GM21786 (cell line): ENCODE results near the gene DNTT.
A peak's percentile ranks its signal among the peaks of the same experiment; 100 is the strongest.

Experiments
- ATAC-seq: cut with Tn5 transposase; IDR thresholded peaks from one replicate; pipeline ENCODE4 v1.9.1; 2021; ENCODE audit not compliant: unreplicated experiment

The DNTT gene

DNA sequence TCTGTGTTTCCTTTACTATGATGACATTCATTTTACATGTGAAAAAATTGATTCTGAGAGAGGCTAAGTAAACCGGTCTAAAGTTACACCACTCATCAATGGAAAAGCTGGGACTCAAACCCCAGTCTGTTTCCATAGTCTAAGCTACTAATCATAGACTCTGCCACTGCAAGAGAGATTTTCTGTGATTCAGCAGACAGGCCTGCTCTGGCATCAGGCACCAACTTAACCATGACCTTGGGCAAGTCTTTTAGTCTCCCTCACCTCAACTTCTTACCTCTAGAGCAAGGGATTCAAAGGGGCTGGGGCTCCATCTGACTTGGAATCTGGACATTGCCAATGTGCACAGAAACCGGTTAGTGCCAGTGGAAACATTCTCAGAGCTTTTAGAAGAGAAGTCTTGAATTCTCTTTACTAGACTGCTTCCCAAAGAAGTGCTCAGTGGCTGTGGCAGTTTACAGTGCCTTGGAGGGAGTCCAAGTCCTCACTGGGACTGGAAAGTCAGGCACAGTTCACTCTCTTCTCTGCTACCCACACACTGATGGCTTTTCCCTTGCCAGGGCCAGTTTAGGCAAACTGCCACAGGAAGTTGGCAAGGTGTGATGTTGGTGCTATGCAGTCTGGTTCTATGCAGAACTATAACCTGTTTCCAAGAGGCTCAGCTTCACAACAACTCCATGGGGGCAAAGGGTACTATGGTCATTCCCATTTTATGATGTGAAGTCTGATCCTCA lies 28.4 kb upstream of the DNTT start:
- ATAC-seq, result no peak

DNA sequence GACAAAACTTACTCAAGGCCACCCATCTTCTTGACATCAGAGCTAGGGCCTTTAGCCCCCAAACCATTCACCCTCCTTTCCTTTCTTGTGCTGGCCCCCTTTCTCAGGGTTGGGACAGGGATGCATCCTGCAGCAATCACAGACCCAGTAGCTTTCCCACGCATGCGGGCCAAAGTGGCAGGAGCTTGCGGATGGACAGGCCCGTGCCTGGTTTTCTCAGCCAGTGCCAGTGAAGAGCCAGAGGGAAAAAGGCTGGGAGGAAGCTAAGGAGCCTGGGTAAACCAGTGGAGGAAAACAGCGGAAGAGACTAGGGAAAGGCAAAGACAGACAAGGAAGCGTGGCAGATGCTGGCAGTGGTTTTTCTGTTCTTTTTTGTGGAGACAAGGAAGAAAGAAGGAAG lies 27.8 kb upstream of the DNTT start:
- no peak for ATAC-seq

DNA sequence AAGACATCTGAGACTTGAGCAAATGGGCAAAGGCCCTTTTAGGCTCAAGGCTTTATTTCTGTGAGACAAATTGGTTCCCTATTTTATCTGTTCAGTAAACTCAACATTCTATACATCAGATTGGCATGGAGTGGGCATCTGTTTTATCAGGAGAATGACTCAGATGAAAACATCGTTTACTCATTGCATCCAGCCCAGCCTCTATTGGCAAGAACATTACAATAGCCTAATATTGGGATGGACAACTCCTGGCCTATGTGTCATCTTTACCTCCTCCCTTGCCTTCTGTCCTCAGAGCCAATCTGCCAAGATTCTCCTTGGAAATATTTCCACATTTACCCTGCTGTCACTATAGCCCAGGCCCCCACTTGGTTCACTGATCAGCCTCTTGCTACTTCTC lies 27.4 kb upstream of the DNTT start:
- no peak for ATAC-seq

DNA sequence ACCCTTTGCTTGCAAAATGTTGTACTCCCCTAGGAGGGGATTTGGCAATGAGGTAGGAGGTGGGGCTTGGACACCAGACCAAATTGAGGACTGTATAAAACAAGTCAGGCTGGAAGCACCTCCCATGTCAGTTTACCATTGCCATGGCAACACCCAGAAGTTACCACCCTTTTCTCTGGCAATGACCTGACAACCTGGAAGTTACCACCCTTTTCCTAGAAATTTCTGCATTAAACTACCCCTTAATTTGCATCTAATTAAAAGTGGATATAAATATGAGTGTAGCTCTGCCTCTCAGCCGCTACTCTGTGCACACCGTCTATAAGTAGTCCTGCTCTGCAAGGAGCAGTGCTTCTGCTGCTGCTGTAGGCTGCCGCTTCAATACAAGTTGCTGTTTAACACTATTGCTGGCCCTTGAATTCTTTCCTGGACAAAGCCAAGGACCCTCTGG lies 25.0 kb upstream of the DNTT start:
- ATAC-seq, result no peak

DNA sequence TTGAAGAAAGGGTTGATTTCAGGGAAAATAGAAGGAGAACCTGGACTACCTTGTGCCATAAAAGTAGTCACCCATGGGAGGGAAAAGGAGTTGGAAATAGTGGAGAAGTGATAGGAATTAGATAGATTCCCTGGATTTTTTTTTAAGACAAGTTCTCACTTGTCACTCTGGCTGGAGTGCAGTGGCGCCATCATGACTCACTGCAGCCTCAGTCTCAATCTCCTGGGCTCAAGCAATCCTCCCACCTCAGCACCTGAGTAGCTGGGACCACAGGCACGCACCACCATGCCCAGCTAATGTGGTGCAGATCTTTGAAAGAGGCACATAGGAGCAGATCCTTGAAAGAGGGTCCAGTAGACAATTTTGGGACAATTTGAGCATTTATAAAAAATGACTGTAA lies 23.4 kb upstream of the DNTT start:
- no peak for ATAC-seq

DNA sequence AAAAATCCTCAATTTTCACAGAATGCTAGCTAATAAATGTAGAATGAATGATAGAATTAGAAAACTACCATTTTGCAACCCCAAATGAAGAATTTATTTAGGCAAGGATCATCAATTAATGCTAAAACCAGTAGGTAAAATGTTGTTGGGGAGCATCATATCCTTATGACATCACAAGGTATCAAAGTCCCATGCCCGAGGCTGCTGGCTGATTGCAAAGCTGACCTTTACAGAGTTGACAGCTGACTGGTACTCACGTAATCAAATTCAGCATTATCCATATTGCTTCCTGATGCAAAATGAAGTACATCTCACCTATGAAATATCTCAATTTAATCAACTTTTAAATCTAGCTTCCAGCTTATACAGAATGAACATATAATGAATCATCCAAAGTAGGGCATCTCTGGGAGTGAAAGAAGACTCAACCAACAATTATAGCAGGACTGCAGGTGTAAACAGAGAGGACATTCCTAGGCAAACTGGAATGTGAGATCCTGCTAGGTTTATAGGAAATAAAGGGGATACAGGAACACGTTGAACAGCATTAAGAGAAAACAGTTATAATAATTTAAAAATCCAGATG lies 22.7 kb upstream of the DNTT start:
- ATAC-seq, result no peak

DNA sequence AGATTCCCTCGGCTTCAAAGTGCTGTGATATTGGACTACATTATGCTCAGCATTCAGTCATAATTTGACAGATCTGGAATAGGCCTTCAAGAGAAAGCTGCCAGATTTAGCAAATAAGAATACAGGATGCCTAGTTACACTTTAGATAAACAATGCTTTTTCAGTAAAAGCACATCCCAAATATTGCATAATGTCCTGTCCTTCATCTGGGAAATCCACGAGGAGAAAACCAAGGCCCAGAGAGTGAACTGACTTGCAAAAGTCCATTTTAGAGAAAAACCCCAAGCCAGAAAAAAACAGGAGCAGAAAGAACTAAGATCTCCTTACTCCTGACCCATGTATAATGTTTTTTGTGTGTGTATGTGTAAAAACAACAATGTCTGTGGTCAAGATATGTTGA lies 20.9 kb upstream of the DNTT start:
- no peak for ATAC-seq

DNA sequence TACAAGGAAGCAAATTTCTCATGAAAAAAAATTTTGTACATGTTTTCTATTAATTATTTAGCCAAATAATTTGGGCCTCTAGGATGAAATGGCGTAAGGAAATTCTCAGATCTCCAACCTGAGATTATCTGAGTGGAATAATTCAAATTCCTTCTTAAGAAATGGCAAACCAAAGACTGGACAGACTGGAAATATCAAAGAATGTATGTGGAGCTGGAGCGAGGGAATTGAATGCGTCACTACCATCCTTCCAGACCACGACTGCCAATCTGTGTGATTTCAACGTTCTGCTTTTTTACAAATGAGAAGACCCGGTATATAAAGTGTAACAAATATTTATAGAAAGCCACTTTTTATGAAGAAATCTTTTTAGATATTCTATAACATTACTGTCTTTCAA lies 20.5 kb upstream of the DNTT start:
- no peak for ATAC-seq

DNA sequence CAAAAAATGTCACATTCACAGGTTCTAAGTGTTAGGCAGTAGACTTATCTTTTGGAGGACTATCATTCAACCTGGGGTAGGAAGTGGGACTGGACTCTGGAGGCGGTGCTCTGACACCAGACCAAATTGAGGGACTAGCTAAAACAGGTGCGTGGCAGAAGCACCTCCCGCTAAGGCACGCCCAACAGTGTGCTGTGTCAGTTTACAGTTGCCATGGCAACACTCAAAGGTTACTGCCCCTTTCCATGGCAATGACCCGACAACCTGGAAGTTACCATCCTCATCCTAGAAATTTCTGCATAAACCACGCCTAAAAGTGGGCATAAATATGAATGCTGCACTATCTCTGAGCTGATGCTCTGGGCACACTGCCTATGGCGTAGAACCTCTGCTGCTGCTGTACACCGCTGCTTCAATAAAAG lies 18.9 kb upstream of the DNTT start:
- no peak for ATAC-seq

DNA sequence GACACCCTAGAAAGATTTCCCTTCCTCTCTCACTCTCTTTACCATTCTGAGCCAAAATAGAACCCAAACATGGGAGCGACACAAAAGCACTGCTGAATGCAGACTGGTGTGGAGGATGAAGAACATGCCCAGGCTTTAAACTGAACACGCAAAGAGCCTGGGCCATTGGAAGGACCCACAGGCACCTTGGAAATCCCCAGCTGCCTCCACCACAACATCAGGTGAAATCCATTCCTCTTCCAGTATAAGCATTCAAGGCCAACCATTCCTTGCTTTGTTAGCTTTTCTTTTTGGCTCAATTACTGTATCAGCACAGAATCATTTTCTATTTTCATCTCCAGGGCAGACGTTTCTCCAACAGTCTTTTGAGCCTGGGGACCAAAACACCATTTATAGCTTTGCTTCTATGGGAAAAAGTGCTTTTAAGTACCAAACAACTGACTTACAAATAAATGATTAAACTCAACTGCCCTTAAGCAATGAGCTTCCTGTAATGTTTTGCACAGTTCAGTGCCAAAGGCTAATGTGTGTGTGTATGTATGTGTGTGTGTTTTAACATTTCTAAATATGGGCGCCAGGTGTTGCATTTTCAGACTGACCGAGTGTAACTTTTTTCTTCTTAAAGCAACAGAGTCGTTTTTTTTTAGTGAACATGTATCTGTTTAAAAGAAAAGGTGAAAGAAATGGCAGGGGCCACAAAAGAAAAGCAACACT lies 16.7 kb upstream of the DNTT start:
- ATAC-seq, result peak; percentile 60

DNA sequence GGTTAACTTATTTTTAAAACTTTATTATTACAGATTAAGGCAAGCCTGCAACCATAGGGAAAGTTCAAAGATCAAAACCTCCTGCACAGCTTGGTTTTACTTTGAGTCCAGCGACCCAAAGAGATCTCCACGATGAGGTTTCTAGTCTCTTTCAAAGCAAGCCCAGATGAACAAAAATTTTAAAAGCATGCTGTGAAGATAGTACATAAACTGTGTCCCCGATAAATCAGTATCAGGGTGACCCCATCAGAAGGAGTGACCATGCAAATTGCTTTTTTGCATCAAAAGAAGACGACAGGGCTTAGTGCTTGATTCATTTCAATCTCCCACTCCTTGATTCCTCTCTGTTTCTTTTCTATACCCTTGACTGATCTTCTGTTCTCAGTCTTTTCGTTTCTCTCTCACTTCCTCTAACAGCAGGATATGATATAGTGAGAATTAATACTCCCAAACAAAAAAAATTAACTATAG lies 16.0 kb upstream of the DNTT start:
- ATAC-seq, result peak; percentile 67

DNA sequence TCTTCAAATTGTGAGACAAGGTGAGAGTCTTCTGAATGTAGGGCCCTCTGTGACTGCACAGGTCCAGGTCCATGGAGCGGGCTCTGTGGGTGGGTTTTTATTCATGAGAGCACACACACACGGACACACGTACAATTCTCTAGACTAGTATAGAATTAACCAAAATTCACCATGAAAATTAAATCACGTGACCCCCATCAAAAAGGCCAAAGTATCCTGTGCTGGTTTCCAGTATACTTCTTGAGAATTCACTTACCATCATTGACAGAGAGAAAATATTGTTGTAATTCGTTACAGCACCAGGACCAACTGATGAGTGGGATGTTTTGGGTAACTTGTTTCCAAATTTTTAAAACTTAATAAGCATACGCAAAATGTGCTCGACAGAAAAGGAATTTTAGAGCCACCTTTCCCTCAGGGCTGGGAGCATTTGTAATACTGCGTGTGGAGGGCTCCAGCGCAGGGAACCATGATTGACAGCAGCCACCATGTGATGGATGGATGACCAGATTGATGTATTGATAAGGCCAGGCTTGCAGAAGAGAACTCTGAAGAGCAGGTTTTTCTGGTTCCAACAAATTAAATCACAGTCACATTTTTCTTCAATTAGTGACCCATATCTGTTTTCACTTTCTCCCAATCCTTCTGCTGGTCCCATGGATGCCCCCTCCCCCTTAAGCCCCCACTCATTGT lies 14.9 kb upstream of the DNTT start:
- no peak for ATAC-seq

DNA sequence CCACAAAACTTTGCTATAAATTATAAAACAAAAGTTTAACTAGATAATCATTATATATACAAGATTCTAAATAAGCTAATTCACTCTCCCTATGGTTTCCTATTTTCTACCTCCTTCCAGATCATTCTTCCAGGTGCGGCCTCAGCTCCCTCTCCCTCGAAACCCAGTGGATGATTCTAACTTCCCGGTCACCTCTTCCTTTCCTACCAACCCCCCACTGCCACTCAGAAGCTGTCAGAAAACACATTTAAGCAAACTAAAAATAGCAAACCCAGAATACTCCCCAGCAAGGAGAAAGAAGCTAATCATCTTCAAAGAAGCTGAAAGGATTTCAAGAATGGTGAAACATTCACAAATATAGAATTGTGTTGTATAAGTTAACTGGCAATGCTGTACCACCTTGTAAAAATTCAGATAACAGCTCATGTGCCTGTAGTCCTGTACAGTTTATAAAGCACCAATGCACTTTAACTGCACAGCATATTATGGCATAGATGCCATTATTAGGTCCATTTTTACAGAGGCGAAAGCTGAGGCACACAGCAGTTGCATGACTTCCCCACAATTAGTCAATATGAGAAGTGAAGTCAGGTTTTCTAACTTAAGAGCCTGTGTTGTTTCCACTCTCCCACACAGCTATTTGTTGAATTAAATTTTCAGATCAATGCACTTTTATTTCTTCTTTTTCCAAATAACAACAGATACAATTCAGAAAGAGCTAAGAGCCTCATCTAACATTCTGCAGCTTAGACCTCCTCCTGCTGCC lies 13.7 kb upstream of the DNTT start:
- no peak for ATAC-seq

DNA sequence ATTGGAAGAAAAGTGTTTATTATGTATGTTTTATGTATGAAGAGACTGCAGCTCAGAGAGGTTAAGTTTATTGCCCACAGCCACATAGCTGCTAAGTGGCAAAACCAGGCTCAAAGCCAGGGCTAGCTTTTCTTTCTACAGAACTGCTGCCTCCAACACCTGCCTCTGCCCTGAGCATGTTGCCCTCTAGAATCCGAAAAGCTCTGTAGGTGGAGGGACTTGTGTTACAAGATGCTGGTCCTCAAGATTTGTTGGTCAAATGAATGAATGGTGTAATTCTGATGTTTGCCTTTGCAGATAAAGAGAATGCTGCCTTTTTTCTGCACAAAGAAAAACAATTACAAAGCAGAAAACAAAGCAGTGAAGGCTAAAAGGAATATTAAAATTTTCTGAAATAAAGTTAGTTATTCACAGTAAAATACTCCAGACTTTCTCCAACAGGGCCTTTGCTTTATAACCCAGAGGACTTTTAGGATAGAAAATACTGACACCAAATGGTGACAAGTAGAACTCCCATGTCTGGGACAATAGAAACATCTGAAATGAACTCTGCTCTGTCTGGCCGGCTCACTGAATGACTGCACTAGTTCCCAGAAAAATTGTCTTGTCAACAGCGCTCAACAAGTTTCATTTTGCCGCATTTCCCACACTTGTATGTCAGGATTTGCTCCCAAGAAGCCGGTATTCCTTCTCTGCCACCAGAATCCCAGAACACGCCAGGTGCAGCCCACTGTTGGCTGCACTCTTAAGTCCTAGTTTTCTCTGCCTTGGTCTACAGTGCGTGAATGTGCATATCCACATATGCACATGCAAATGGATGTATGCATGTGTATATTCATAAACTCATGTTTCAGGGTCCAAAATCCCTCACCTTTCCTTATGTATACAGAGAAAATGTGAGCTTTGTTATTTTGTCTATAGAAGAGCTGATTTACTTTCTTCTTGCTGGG lies 11.0 kb upstream of the DNTT start:
- peak; percentile 45 for ATAC-seq

DNA sequence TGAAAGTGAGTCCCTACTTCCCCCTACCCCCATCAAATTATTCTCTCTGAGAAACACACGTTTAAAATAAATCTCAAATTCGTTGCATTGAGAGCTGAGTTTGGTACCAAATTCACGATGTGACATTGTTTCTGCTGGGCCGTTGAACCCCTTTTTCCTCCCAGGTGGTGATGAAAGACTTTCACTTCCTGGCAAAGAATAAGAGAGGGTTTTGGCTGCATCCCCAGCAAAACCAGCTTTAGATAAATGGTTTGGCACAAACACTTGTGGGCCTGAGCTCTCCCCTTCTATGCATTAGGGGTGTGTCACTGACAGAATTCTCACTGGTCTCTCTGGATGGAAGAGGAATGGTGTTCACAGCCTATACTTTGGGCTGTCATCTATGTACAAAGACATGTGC lies 8.8 kb upstream of the DNTT start:
- no peak for ATAC-seq

DNA sequence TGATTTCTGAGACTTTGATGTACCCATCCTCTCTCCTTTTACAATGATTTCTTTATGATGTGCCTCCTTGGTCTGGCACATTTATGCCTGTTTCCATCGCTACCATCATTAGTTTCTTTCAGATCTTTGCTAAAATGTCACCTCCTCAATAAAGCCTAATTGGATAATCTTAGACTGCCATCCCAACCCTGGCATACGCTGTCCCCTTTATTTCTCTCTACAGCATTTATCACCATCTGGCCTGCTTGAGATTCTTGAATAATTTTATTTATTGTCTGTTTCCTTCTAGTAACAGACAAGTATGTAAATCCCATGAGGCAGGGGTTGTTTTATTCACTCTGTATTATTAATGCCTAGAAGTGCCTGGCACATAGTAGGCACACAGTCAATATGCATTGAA lies 6.7 kb upstream of the DNTT start:
- ATAC-seq, result no peak

DNA sequence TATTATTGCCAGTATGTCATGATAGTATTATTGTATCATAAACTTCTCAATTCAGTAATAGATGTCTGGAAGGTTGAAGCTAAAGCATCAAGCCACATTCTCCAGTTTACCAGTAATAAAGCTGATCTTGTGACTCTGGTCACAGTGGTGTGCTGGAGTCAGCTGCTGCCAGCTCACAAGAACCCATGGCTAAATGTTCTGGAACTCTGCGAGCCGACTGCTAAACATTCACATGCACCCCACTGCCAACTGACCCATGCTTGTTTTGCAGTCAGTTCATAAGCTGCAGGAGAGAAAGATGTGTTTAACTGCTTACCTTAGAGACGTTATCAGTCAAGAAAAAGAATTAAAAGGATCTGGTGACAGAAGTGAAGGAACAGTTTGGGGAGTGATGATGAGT lies 5.9 kb upstream of the DNTT start:
- no peak for ATAC-seq

DNA sequence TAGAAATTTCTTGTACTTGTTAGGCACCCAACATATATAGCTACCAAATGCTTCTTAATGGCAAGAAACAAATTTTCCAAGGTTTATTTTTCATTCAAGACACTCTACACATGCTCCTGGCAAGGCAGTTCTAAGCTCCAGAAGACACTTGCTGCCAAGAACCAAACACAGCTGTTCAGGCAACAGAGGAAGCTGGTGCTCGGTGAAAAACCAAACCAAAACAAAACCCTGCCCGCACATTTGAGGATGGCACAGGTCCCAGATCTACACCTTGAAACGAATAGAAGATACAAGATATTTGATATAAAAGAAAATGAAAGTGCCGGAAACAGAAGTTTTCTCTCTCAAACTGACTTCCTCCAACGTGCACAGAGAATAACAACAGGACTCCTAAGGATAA lies 4.9 kb upstream of the DNTT start:
- ATAC-seq, result no peak

DNA sequence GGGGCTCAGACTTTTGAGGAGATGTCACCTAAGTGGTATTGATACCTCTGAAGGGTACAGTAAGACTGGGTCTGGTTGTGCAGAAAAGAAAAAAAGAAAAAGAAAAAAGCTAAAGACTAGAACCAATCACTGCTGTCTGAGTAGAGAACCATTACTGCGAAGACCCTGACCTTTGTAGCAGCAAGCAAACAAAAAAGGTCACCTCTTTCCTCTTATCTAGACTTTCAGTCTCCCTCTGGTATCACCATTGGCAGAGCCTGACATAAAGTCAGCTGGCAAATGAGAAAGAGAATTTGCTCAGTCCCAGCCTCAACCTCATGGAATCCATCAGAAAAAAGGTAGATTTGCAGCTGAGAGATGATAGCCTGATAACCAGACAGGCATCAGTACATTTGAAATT lies 2.6 kb upstream of the DNTT start:
- ATAC-seq, result no peak

DNA sequence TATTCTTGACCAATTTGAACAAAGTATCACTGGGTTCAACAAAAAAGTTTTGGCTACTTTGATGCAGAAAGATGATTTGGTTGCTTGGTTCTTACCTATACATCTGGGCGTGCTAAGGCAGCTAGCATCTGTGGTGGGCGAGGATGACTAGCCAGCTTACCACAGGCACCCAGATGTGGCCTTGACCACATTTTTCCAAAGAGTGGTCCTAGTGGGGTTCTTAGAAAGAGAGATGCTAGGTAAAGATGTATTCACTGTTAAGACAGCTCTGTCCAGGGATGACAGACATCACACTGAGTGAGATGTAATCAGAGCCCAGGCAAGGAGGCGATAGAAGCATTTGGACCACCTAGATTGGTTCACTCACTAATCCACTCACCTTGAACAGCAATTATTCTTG lies 785 bp downstream of the DNTT start:
- ATAC-seq, result no peak
